ENCODE results near the gene STMN1. TPM values are rescaled to one million over a fixed set of nuclear protein-coding genes. Genes with fewer than 3 reads are reported as not detected.

Gene STMN1
- polyA plus RNA-seq, 1 donor from 2014 or later = 1,950 TPM

DNA sequence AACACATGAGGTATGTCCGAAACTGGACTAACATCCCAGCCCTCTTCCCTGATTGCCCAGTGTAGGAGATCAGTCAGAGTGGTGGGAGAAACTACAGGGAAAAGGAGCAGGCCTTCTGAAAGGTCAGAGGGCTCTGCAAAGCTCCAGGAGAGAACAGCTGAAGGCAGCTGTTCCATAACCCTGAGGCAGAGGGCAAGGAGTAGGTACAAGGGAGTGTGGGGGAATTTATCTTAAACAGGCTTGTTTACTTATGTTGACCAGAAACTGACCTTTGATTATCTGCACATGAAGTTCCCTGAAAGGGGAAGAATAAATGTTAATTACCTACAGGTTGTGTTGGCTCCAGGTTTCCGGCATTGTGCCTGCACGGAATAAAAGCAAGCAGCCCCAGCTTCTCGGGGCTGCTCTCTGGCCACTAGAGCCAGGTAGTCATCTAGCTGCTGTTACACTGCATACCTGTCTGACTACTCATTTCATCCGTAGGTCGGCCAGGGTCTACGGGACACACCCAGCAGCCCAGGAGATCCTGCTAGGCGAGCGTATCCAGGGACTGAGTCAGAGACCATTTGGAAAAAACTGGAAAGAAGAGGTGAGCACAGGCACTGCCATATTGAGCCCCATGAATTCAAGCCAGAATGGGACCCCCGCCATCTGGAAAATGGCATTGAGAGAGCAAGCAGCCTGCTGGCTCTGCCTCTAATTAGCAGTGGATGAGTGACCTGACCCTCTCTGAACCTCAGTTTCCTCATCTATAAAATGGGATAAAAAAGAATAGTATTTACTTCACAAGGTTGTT is 15.8 kb downstream of the STMN1 start:
- TF ChIP-seq MXI1 (conservative IDR thresholded peaks at IDR 0.05; ENCODE audit: poor library complexity, severe bottlenecking) = no peak
- TF ChIP-seq POLR2AphosphoS5 (IDR thresholded peaks at IDR 0.05) = no peak
- no peak for TF ChIP-seq SMC3 (conservative IDR thresholded peaks at IDR 0.05; ENCODE audit: poor library complexity)
- TF ChIP-seq REST (IDR thresholded peaks at IDR 0.05; ENCODE audit: borderline replicate concordance) = no peak
- no peak for TF ChIP-seq TAF1 (IDR thresholded peaks at IDR 0.05; ENCODE audit: low read depth)
- no peak for TF ChIP-seq RAD21 (conservative IDR thresholded peaks at IDR 0.05)
- TF ChIP-seq EP300 (conservative IDR thresholded peaks at IDR 0.05; ENCODE audit: poor library complexity, severe bottlenecking) = no peak
- TF ChIP-seq EZH2 (IDR thresholded peaks at IDR 0.05; ENCODE audit: borderline replicate concordance, insufficient read depth, low read length, poor library complexity, severe bottlenecking) = no peak
- TF ChIP-seq, protein P1, sequence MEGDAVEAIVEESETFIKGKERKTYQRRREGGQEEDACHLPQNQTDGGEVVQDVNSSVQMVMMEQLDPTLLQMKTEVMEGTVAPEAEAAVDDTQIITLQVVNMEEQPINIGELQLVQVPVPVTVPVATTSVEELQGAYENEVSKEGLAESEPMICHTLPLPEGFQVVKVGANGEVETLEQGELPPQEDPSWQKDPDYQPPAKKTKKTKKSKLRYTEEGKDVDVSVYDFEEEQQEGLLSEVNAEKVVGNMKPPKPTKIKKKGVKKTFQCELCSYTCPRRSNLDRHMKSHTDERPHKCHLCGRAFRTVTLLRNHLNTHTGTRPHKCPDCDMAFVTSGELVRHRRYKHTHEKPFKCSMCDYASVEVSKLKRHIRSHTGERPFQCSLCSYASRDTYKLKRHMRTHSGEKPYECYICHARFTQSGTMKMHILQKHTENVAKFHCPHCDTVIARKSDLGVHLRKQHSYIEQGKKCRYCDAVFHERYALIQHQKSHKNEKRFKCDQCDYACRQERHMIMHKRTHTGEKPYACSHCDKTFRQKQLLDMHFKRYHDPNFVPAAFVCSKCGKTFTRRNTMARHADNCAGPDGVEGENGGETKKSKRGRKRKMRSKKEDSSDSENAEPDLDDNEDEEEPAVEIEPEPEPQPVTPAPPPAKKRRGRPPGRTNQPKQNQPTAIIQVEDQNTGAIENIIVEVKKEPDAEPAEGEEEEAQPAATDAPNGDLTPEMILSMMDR (IDR thresholded peaks at IDR 0.05; ENCODE audit: poor library complexity, severe bottlenecking) = no peak
- no peaks in the 10 kb centered on the region for H3F3A ChIP-seq (ENCODE audit: insufficient read depth, low read length, poor library complexity, severe bottlenecking)
- no peak overlapping the region for H2AFZ ChIP-seq (ENCODE audit: low read depth, low read length)
- no peaks in the 10 kb centered on the region for H3K9me3 ChIP-seq (ENCODE audit: low read length)
- no peaks in the 10 kb centered on the region for H3K9me2 ChIP-seq (ENCODE audit: insufficient read depth, low read length)
- no peak overlapping the region for H3K9ac ChIP-seq (ENCODE audit: low read length)
- H3K36me3 ChIP-seq (ENCODE audit: insufficient read depth, low read length) = peaks cover 10% of the 10 kb centered on the region
- peaks cover 6% of the 10 kb centered on the region for H4K20me1 ChIP-seq (ENCODE audit: insufficient read depth)
- no peaks in the 10 kb centered on the region for H3K27me3 ChIP-seq (ENCODE audit: insufficient read depth, low read depth, low read length)
- H3K79me2 ChIP-seq (replicated peaks; ENCODE audit: insufficient read depth, low read length) = peaks cover 6% of the 10 kb centered on the region
- no peak overlapping the region for H3K4me3 ChIP-seq (ENCODE audit: low read length)
- H3K27ac ChIP-seq (ENCODE audit: low read length) = no peak overlapping the region
- H3K4me2 ChIP-seq (ENCODE audit: low read length) = no peak overlapping the region

GRCh38 chr1:25889470-25889869 is 16.7 kb downstream of the STMN1 start:
- Histone ChIP-seq H3K27me3 (ENCODE audit: insufficient read depth, low read depth, low read length) (no peaks in the 10 kb centered on the region), H3K4me2 (ENCODE audit: low read length) (no peak overlapping the region), H3K27ac (ENCODE audit: low read length) (no peak overlapping the region), H3K9ac (ENCODE audit: low read length) (no peak overlapping the region), H3K4me3 (ENCODE audit: low read length) (no peak overlapping the region), H3F3A (ENCODE audit: insufficient read depth, low read length, poor library complexity, severe bottlenecking) (no peaks in the 10 kb centered on the region), H3K9me3 (ENCODE audit: low read length) (no peaks in the 10 kb centered on the region), H3K79me2 (replicated peaks; ENCODE audit: insufficient read depth, low read length) (peaks cover 5% of the 10 kb centered on the region), H3K36me3 (ENCODE audit: insufficient read depth, low read length) (peaks cover 14% of the 10 kb centered on the region), H3K9me2 (ENCODE audit: insufficient read depth, low read length) (no peaks in the 10 kb centered on the region), H4K20me1 (ENCODE audit: insufficient read depth) (peaks cover 3% of the 10 kb centered on the region), H2AFZ (ENCODE audit: low read depth, low read length) (no peak overlapping the region)
- TF ChIP-seq RAD21 (conservative IDR thresholded peaks at IDR 0.05) (no peak), REST (IDR thresholded peaks at IDR 0.05; ENCODE audit: borderline replicate concordance) (no peak), TAF1 (IDR thresholded peaks at IDR 0.05; ENCODE audit: low read depth) (no peak), SMC3 (conservative IDR thresholded peaks at IDR 0.05; ENCODE audit: poor library complexity) (no peak)
- TF ChIP-seq, protein P1 (IDR thresholded peaks at IDR 0.05; ENCODE audit: poor library complexity, severe bottlenecking) = no peak
